Peyer's patch (tissue), 4 donors: Measurements from ENCODE around the gene JPH2.

Source experiments
- POLR2A ChIP-seq, 2 donors: fragments of 450-650 bp; IDR thresholded peaks; one replicate each; pipeline ENCODE4 v1.5.1; 2017; ENCODE audit warnings: antibody characterized with exemption in 2 of 2, mild to moderate bottlenecking in 2 of 2, moderate library complexity in 2 of 2
- TF ChIP-seq, protein P1 (sequence below), 6 experiments: fragments of 450-650 bp in 4 of 6; fragments of 200-600 bp in 2 of 6; sonication (generic) in 1 of 6; IDR thresholded peaks; one replicate each; pipeline ENCODE4 v1.5.1; 2017 to 2019; ENCODE audit warnings: antibody characterized with exemption in 6 of 6, mild to moderate bottlenecking in 3 of 6, moderate library complexity in 1 of 6

DNA sequence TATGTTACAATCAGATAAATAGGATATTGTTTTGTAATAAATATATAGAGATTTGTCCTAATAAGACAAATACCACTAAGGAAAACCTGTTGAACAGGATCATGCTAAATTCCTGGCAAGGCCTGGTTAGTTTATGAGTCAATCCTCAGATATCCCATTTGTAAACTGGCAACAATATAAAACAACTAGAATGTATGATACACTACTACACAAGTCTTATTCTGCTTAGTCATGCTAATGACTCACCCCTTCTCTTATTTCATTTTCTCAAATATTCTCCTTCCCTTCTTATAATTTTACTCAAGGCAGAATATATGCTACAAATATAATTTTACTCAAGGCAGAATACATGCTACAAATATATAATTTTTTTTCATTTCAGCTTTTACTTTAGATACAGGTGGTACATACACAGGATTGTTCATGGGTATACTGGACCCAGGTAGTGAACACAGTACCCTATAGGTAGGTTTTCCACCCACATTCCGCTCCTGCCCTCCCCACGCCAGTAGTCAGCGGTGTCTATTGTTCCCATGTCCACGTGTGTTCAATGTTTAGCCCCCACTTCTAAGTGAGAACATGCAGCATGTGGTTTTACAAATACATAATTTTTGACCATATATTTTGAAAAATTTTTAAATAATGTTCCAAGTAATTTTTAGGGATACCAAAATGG lies 17.3 kb upstream of the JPH2 start:
- TF ChIP-seq, protein P1, sequence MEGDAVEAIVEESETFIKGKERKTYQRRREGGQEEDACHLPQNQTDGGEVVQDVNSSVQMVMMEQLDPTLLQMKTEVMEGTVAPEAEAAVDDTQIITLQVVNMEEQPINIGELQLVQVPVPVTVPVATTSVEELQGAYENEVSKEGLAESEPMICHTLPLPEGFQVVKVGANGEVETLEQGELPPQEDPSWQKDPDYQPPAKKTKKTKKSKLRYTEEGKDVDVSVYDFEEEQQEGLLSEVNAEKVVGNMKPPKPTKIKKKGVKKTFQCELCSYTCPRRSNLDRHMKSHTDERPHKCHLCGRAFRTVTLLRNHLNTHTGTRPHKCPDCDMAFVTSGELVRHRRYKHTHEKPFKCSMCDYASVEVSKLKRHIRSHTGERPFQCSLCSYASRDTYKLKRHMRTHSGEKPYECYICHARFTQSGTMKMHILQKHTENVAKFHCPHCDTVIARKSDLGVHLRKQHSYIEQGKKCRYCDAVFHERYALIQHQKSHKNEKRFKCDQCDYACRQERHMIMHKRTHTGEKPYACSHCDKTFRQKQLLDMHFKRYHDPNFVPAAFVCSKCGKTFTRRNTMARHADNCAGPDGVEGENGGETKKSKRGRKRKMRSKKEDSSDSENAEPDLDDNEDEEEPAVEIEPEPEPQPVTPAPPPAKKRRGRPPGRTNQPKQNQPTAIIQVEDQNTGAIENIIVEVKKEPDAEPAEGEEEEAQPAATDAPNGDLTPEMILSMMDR (IDR thresholded peaks at IDR 0.05): no peak
- TF ChIP-seq POLR2A (IDR thresholded peaks at IDR 0.05): no peak
